ENCODE measurements around the gene EXOC3.

The EXOC3 gene

GRCh38 chr5:437281-437771 lies 5.7 kb upstream of the EXOC3 start:
- no peak overlapping the region for H3K4me3 ChIP-seq (ENCODE audit: low read depth, low read length)
- no peak for TF ChIP-seq CTCF (IDR thresholded peaks at IDR 0.05; ENCODE audit: borderline replicate concordance, insufficient read depth, low read depth, low read length)

- no peak overlapping the region for H3K4me3 ChIP-seq (ENCODE audit: low read depth, low read length)
- TF ChIP-seq CTCF (IDR thresholded peaks at IDR 0.05; ENCODE audit: borderline replicate concordance, insufficient read depth, low read depth, low read length): no peak
These were observed 4.4 kb upstream of the EXOC3 start for GRCh38 chr5:438481-438981.

- H3K4me3 ChIP-seq (ENCODE audit: low read depth, low read length): no peak overlapping the region
- TF ChIP-seq CTCF (IDR thresholded peaks at IDR 0.05; ENCODE audit: borderline replicate concordance, insufficient read depth, low read depth, low read length): no peak
These were observed 3.8 kb upstream of the EXOC3 start for GRCh38 chr5:439181-439580.

GRCh38 chr5:439636-440035 lies 3.3 kb upstream of the EXOC3 start:
- TF ChIP-seq CTCF (IDR thresholded peaks at IDR 0.05; ENCODE audit: borderline replicate concordance, insufficient read depth, low read depth, low read length): no peak
- no peak overlapping the region for H3K4me3 ChIP-seq (ENCODE audit: low read depth, low read length)

GRCh38 chr5:440401-441201 lies 2.4 kb upstream of the EXOC3 start:
- TF ChIP-seq CTCF (IDR thresholded peaks at IDR 0.05; ENCODE audit: borderline replicate concordance, insufficient read depth, low read depth, low read length): no peak
- H3K4me3 ChIP-seq (ENCODE audit: low read depth, low read length): no peak overlapping the region

- TF ChIP-seq CTCF (IDR thresholded peaks at IDR 0.05; ENCODE audit: borderline replicate concordance, insufficient read depth, low read depth, low read length): no peak
- peak overlapping the region; percentile 97 for H3K4me3 ChIP-seq (ENCODE audit: low read depth, low read length)
These were observed 1.0 kb upstream of the EXOC3 start for GRCh38 chr5:441996-442334.

Measured in GM12875 (cell line).